ENCODE data around the gene TDRD1. TPM values are rescaled to one million over a fixed set of nuclear protein-coding genes. Genes with fewer than 3 reads are reported as not detected.

The TDRD1 gene
- total RNA-seq, 1 donor from 2014 or later, result not detected

GRCh38 chr10:114234132-114234531, 55.0 kb downstream of the TDRD1 start:
- Mint-ChIP-seq H3K36me3 (no peaks in the 10 kb centered on the region), H3K9me3 (no peaks in the 10 kb centered on the region), H3K4me1 (peaks cover 10% of the 10 kb centered on the region), H3K27me3 (ENCODE audit: low read depth) (peaks cover 38% of the 10 kb centered on the region), H3K4me3 (no peak overlapping the region), H3K27ac (no peak overlapping the region)
- no peak for DNase-seq (ENCODE audit: low spot score in 2 of 2, unreplicated experiment in 2 of 2)
- no peak for TF ChIP-seq CTCF (IDR thresholded peaks at IDR 0.05; ENCODE audit: unreplicated experiment)

GRCh38 chr10:114239117-114239993, 60.2 kb downstream of the TDRD1 start, which contains the start of gene VWA2:
Gene VWA2 (plus strand): TSS chr10:114239254. CDS start chr10:114248714, 9,460 bp downstream.
- TF ChIP-seq CTCF (IDR thresholded peaks at IDR 0.05; ENCODE audit: unreplicated experiment), result no peak
- peak within 1 kb of the TSS; percentile 70 for H3K4me3 Mint-ChIP-seq
- no peaks in the 10 kb centered on the region for H3K9me3 Mint-ChIP-seq
- H3K27me3 Mint-ChIP-seq (ENCODE audit: low read depth), result peaks cover 74% of the 10 kb centered on the region
- peaks cover 12% of the 10 kb centered on the region for H3K4me1 Mint-ChIP-seq
- DNase-seq (ENCODE audit: low spot score in 2 of 2, unreplicated experiment in 2 of 2), result peak; percentile 33 to 61
- no peak within 1 kb of the TSS for H3K27ac Mint-ChIP-seq
- no peaks in the 10 kb centered on the region for H3K36me3 Mint-ChIP-seq

GRCh38 chr10:114239994-114240345, 60.8 kb downstream of the TDRD1 start:
- Mint-ChIP-seq H3K27me3 (ENCODE audit: low read depth) (peaks cover 69% of the 10 kb centered on the region), H3K4me3 (peak overlapping the region; percentile 70), H3K4me1 (peaks cover 14% of the 10 kb centered on the region), H3K27ac (no peak overlapping the region), H3K9me3 (no peaks in the 10 kb centered on the region), H3K36me3 (no peaks in the 10 kb centered on the region)
- no peak for DNase-seq (ENCODE audit: low spot score in 2 of 2, unreplicated experiment in 2 of 2)
- no peak for TF ChIP-seq CTCF (IDR thresholded peaks at IDR 0.05; ENCODE audit: unreplicated experiment)

DNA sequence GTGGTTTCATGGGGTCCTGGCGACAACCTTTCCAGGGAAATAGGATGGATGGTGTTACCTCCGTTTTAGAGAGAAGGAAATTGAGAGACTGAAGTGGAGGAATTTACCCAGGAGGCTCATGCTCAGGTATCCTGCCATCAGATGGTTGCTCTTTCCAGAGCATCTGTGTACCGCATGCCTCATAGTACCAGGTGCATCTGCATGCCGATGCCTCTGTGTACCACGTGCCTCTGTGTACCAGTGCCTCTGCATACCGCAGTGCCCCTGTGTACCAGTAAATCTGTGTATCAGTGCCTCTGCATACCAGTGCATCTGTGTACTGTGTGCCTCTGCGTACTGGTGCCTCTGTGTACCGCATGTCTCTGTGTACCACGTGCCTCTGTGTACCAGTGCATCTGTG, 63.1 kb downstream of the TDRD1 start:
- DNase-seq (ENCODE audit: low spot score in 2 of 2, unreplicated experiment in 2 of 2), result no peak
- peaks cover 62% of the 10 kb centered on the region for H3K27me3 Mint-ChIP-seq (ENCODE audit: low read depth)
- no peak for TF ChIP-seq CTCF (IDR thresholded peaks at IDR 0.05; ENCODE audit: unreplicated experiment)
- H3K9me3 Mint-ChIP-seq, result no peaks in the 10 kb centered on the region
- peaks cover 26% of the 10 kb centered on the region for H3K4me1 Mint-ChIP-seq
- H3K36me3 Mint-ChIP-seq, result no peaks in the 10 kb centered on the region
- H3K27ac Mint-ChIP-seq, result no peak overlapping the region
- H3K4me3 Mint-ChIP-seq, result no peak overlapping the region

DNA sequence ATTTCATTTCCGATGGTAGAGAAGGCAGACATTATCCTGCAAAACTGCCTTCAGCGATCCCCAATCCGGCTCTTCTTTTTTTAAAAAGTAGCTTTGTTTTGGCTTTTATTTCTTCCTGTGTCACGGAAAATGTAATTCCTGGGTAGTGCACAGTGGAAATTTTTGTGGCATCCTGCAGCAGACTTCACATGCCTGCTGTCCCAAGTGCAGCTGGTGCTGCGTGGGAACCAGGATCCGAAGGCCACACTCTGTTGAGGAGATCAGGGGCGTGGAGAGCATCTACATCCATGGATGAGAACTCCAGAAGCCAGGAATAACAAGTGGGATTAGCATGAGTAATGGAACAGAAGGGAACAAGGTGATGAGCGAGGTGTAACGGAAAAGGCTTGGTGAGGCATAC, 64.5 kb downstream of the TDRD1 start:
- H3K4me3 Mint-ChIP-seq, result no peak overlapping the region
- no peak for DNase-seq (ENCODE audit: low spot score in 2 of 2, unreplicated experiment in 2 of 2)
- H3K9me3 Mint-ChIP-seq, result no peaks in the 10 kb centered on the region
- TF ChIP-seq CTCF (IDR thresholded peaks at IDR 0.05; ENCODE audit: unreplicated experiment), result no peak
- peaks cover 24% of the 10 kb centered on the region for H3K4me1 Mint-ChIP-seq
- peaks cover 52% of the 10 kb centered on the region for H3K27me3 Mint-ChIP-seq (ENCODE audit: low read depth)
- H3K27ac Mint-ChIP-seq, result no peak overlapping the region
- H3K36me3 Mint-ChIP-seq, result no peaks in the 10 kb centered on the region
